B cell (primary cell): ENCODE results near the gene CDK5RAP3. TPM values are rescaled to one million over a fixed set of nuclear protein-coding genes. Genes with fewer than 3 reads are reported as not detected.

Source experiments
- ATAC-seq: fragments of 200-7000 bp; cut with Tn5 transposase; one replicate; pipeline ENCODE4 v1.10.0; 2021; ENCODE audit warnings: low read depth, mild to moderate bottlenecking, moderate number of reproducible peaks, moderate library complexity
- CTCF ChIA-PET: fragments of 350-600 bp; sonication (Branson Sonifier 250); formaldehyde crosslinking; loops from one replicate; lab custom pipeline; 2021; ENCODE audit warnings: antibody characterized with exemption, inconsistent platforms; lab: Charles Lee
- POLR2A ChIA-PET: fragments of 350-600 bp; sonication (Branson Sonifier 250); formaldehyde crosslinking; loops from one replicate; lab custom pipeline; 2021; ENCODE audit warnings: antibody characterized with exemption; lab: Charles Lee
- DNase-seq: peaks from one replicate; pipeline ENCODE4 v3.0.0; 2013
- H2AFZ ChIP-seq: 2 replicates; pipeline ENCODE4 v1.6.1; 2012; ENCODE audit warnings: mild to moderate bottlenecking, low read depth, low read length; ENCODE audit not compliant: insufficient read depth, poor library complexity, severe bottlenecking
- H3K27ac ChIP-seq, 2 donors: 1 replicate in 1 of 2; 2 replicates in 1 of 2; pipeline ENCODE4 v1.5.1; 2012 to 2013; ENCODE audit warnings: low read length in 2 of 2, mild to moderate bottlenecking in 2 of 2, moderate library complexity in 1 of 2
- H3K27me3 ChIP-seq, 4 experiments: fragments of 200-600 bp in 1 of 4; sonication (generic) in 1 of 4; replicated peaks in 1 of 4; 1 replicate in 2 of 4; 2 replicates in 2 of 4; pipeline versions ENCODE4 v1.6.1 to v1.7.0; 2013 to 2016; ENCODE audit warnings: low read length in 3 of 4, mild to moderate bottlenecking in 2 of 4, mixed read lengths in 1 of 4, moderate library complexity in 1 of 4; ENCODE audit not compliant: insufficient read depth in 4 of 4, control insufficient read depth in 3 of 4; ENCODE audit errors: control extremely low read depth in 1 of 4
- H3K36me3 ChIP-seq, 2 experiments: replicated peaks in 1 of 2; 1 replicate in 1 of 2; 2 replicates in 1 of 2; pipeline versions ENCODE4 v1.6.1 to v1.7.1; 2013; ENCODE audit warnings: low read length in 1 of 2; ENCODE audit not compliant: insufficient read depth in 2 of 2, control insufficient read depth in 1 of 2; ENCODE audit errors: control extremely low read depth in 1 of 2, extremely low read depth in 1 of 2
- H3K4me1 ChIP-seq, 2 donors: fragments of 200-600 bp in 1 of 2; sonication (generic) in 1 of 2; 1 replicate in 1 of 2; 2 replicates in 1 of 2; pipeline versions ENCODE4 v1.5.1 to v1.6.1; 2013 to 2017; ENCODE audit warnings: low read length in 2 of 2; ENCODE audit not compliant: control insufficient read depth in 2 of 2, insufficient read depth in 2 of 2
- H3K4me2 ChIP-seq: replicated peaks from 2 replicates; pipeline ENCODE3; 2012; ENCODE audit warnings: mild to moderate bottlenecking, low read depth, low read length; ENCODE audit not compliant: poor library complexity, severe bottlenecking
- H3K4me3 ChIP-seq, 5 experiments: fragments of 200-600 bp in 1 of 5; sonication (generic) in 1 of 5; 1 replicate in 3 of 5; 2 replicates in 2 of 5; pipeline versions ENCODE4 v1.5.1 to v1.7.0; 2011 to 2016; ENCODE audit warnings: low read length in 4 of 5, mild to moderate bottlenecking in 4 of 5, low read depth in 2 of 5, control low read depth in 1 of 5, moderate library complexity in 1 of 5; ENCODE audit not compliant: insufficient read depth in 1 of 5; ENCODE audit errors: control extremely low read depth in 1 of 5, extremely low read depth in 1 of 5
- H3K79me2 ChIP-seq: fragments of 200-600 bp; sonication (generic); one replicate; pipeline ENCODE4 v1.6.0; 2016; ENCODE audit warnings: low read length; ENCODE audit not compliant: control insufficient read depth, insufficient read depth
- H3K9ac ChIP-seq: fragments of 200-600 bp; sonication (generic); 2 replicates; pipeline ENCODE4 v1.6.1; 2017; ENCODE audit warnings: mild to moderate bottlenecking, low read length, moderate library complexity
- H3K9me3 ChIP-seq, 3 donors: one replicate each; pipeline versions ENCODE4 v1.6.1 to v1.7.1; 2013; ENCODE audit warnings: low read length in 2 of 3; ENCODE audit not compliant: control insufficient read depth in 2 of 3, insufficient read depth in 1 of 3; ENCODE audit errors: control extremely low read depth in 1 of 3
- H4K20me1 ChIP-seq: 2 replicates; pipeline ENCODE4 v1.6.0; 2012; ENCODE audit warnings: mild to moderate bottlenecking, low read length; ENCODE audit not compliant: insufficient read depth, control insufficient read depth, poor library complexity, severe bottlenecking
- H3K27ac Mint-ChIP-seq: one replicate; pipeline ENCODE4 v1.8.0; 2021; ENCODE audit warnings: mixed read lengths
- H3K27me3 Mint-ChIP-seq: one replicate; pipeline ENCODE4 v1.8.0; 2021; ENCODE audit warnings: mixed read lengths
- H3K4me1 Mint-ChIP-seq: one replicate; pipeline ENCODE4 v1.8.0; 2021; ENCODE audit warnings: mixed read lengths
- H3K4me3 Mint-ChIP-seq: one replicate; pipeline ENCODE4 v1.8.0; 2021; ENCODE audit warnings: mixed read lengths
- H3K9me3 Mint-ChIP-seq: one replicate; pipeline ENCODE4 v1.8.0; 2022; ENCODE audit warnings: mixed read lengths; ENCODE audit not compliant: insufficient read depth
- CTCF ChIP-seq: fragments of 200-600 bp; IDR thresholded peaks from one replicate; pipeline ENCODE4 v1.8.0; 2022; ENCODE audit warnings: antibody characterized with exemption, mild to moderate bottlenecking
- EZH2 ChIP-seq: IDR thresholded peaks from 2 replicates; pipeline ENCODE4 v1.6.1; 2012; ENCODE audit warnings: borderline replicate concordance, low read depth, mild to moderate bottlenecking, moderate library complexity, low read length; ENCODE audit not compliant: insufficient read depth, poor library complexity, severe bottlenecking
- WGBS: methylation state at CpG from one replicate; pipeline ENCODE4 v1.1.5; 2013; ENCODE audit warnings: missing lambda C conversion rate; ENCODE audit not compliant: insufficient coverage; 5-methylcytosine and 5-hydroxymethylcytosine counted together
- intact Hi-C: fragments of 100-400 bp; cut with micrococcal nuclease; formaldehyde crosslinking; loops from one replicate; pipeline ENCODE4 v1.10.0; 2022
- polyA plus RNA-seq: library from polyadenylated mRNA; depleted of rRNA; stranded (reverse); fragments of >200 nt; gene quantifications from 2 replicates; pipeline ENCODE4 v1.2.3, GENCODE V29; 2012
- total RNA-seq, 2 donors: library from RNA; stranded (reverse); fragments of 120-200 nt in 1 of 2; gene quantifications; 1 replicate in 1 of 2; 2 replicates in 1 of 2; pipeline versions ENCODE4 v1.2.3 to v1.2.4, GENCODE V29; 2013 to 2022

Gene CDK5RAP3
- total and polyA plus RNA-seq, 2 donors (not counting 1 experiment from before 2014, with no cell fraction given), result 417 to 728 TPM

GRCh38 chr17:47994724-47995123 is 23.8 kb downstream of the CDK5RAP3 start:
- no peak overlapping the region for H3K27ac Mint-ChIP-seq
- DNase-seq (no peak), ATAC-seq (no peak)
- H3K4me3 Mint-ChIP-seq, result no peak overlapping the region
- intact Hi-C loops, result no loop called here
- H3K4me1 ChIP-seq, result no peaks in the 10 kb centered on the region
- H3K4me1 Mint-ChIP-seq, result no peaks in the 10 kb centered on the region
- WGBS, result 79% methylated on average over 4 of the region's 4 CpGs
- H3K4me3 ChIP-seq, result no peak overlapping the region
- CTCF ChIA-PET, result interaction anchor here (1.2 kb wide), 1 partner anchor 79 kb away, joined by 3 read pairs; no protein-coding TSS in a partner anchor
- no peak overlapping the region for H3K27ac ChIP-seq
- H3K9ac ChIP-seq, result no peak overlapping the region
- H3K36me3 ChIP-seq, result no peaks in the 10 kb centered on the region
- no peak overlapping the region for H2AFZ ChIP-seq
- no peaks in the 10 kb centered on the region for H3K9me3 ChIP-seq
- no peaks in the 10 kb centered on the region for H4K20me1 ChIP-seq
- peaks cover 0 to 26% (median 0%) of the 10 kb centered on the region in 4 experiments for H3K27me3 ChIP-seq
- H3K79me2 ChIP-seq, result no peaks in the 10 kb centered on the region
- peaks cover 21% of the 10 kb centered on the region for H3K27me3 Mint-ChIP-seq
- POLR2A ChIA-PET, result no interaction called here
- H3K4me2 ChIP-seq, result no peak overlapping the region
- no peaks in the 10 kb centered on the region for H3K9me3 Mint-ChIP-seq
- TF ChIP-seq CTCF (no peak), EZH2 (no peak)

GRCh38 chr17:47995241-47995935 is 24.5 kb downstream of the CDK5RAP3 start:
- WGBS, result 85% methylated on average over 12 of the region's 13 CpGs
- no peak for ATAC-seq
- H3K4me1 Mint-ChIP-seq, result no peaks in the 10 kb centered on the region
- no peak for DNase-seq
- no peaks in the 10 kb centered on the region for H3K9me3 Mint-ChIP-seq
- Histone ChIP-seq H3K79me2 (no peaks in the 10 kb centered on the region), H3K4me3 (no peak overlapping the region), H3K36me3 (no peaks in the 10 kb centered on the region), H3K9ac (no peak overlapping the region), H3K9me3 (no peaks in the 10 kb centered on the region), H3K4me2 (no peak overlapping the region), H2AFZ (no peak overlapping the region), H3K4me1 (no peaks in the 10 kb centered on the region), H3K27me3 (peaks cover 0 to 26% (median 0%) of the 10 kb centered on the region in 4 experiments), H3K27ac (no peak overlapping the region), H4K20me1 (no peaks in the 10 kb centered on the region)
- peaks cover 22% of the 10 kb centered on the region for H3K27me3 Mint-ChIP-seq
- ChIA-PET POLR2A (no interaction called here), CTCF (interaction anchor here (0.5 kb wide), 1 partner anchor 1054 kb away, joined by 4 read pairs; no protein-coding TSS in a partner anchor)
- intact Hi-C loops, result no loop called here
- TF ChIP-seq CTCF, result no peak
- TF ChIP-seq EZH2, result no peak
- no peak overlapping the region for H3K4me3 Mint-ChIP-seq
- H3K27ac Mint-ChIP-seq, result no peak overlapping the region
